GM23338 (cell line): ENCODE data around the gene YBX3.

Experiments
- CREB1 ChIP-seq: fragments of 250-450 bp; sonication (Bioruptor Pico); IDR thresholded peaks from 2 replicates; pipeline ENCODE4 v1.5.0; 2020; ENCODE audit warnings: low read depth, mild to moderate bottlenecking, moderate library complexity
- EZH2 ChIP-seq: fragments of 200-600 bp; sonication (generic); IDR thresholded peaks from one replicate; pipeline ENCODE4 v1.8.0; 2017; ENCODE audit warnings: antibody characterized with exemption, mild to moderate bottlenecking, low read depth; ENCODE audit not compliant: unreplicated experiment
- EZH2phosphoT487 ChIP-seq: fragments of 200-600 bp; sonication (generic); IDR thresholded peaks from one replicate; pipeline ENCODE4 v1.8.1; 2018; ENCODE audit warnings: antibody characterized with exemption; ENCODE audit not compliant: unreplicated experiment
- JUNB ChIP-seq: IDR thresholded peaks from one replicate; pipeline ENCODE4 v1.6.1; 2016; ENCODE audit warnings: antibody characterized with exemption; ENCODE audit not compliant: unreplicated experiment
- POLR2AphosphoS5 ChIP-seq: IDR thresholded peaks from 2 replicates; pipeline ENCODE4 v1.6.1; 2016; ENCODE audit warnings: antibody characterized with exemption, low read depth
- ZNF114 ChIP-seq: fragments of 250-450 bp; sonication (Bioruptor Pico); IDR thresholded peaks from 2 replicates; pipeline ENCODE4 v1.5.0; 2020; ENCODE audit warnings: mild to moderate bottlenecking, moderate library complexity
- TF ChIP-seq, protein P1 (sequence below), 2 experiments: fragments of 200-600 bp in 1 of 2; sonication (generic) in 1 of 2; conservative IDR thresholded peaks; 2 replicates each; pipeline versions ENCODE4 v1.5.1 to v1.6.1; 2016 to 2017; ENCODE audit warnings: antibody characterized with exemption in 2 of 2, low read depth in 2 of 2, mild to moderate bottlenecking in 2 of 2, moderate library complexity in 1 of 2
- TF ChIP-seq, protein P2 (sequence below): IDR thresholded peaks from one replicate; pipeline ENCODE4 v1.6.1; 2018; ENCODE audit warnings: antibody characterized with exemption; ENCODE audit not compliant: unreplicated experiment

DNA sequence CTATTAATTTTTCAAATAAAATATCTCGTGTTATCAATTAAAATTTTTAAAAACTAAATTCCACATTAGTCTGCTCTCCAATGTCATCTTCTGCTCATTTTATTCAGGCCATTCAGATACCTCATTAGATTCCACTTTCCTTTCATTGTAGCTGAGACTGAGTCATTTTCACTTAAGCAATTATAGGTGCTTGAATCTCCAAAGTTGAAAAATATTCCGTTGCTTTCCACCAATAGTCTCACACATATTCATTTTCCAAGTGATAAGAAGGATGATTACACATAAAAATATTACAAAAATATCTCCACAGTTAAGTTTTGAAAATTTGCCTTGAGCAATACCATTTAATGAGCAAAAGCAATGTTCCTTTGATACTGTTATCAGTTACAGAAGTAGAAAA lies 36.5 kb upstream of the YBX3 start:
- TF ChIP-seq ZNF114 (no peak), POLR2AphosphoS5 (no peak), EZH2phosphoT487 (no peak), CREB1 (CRISPR knock-in tag) (no peak), EZH2 (no peak), JUNB (no peak)
- TF ChIP-seq, protein P1, sequence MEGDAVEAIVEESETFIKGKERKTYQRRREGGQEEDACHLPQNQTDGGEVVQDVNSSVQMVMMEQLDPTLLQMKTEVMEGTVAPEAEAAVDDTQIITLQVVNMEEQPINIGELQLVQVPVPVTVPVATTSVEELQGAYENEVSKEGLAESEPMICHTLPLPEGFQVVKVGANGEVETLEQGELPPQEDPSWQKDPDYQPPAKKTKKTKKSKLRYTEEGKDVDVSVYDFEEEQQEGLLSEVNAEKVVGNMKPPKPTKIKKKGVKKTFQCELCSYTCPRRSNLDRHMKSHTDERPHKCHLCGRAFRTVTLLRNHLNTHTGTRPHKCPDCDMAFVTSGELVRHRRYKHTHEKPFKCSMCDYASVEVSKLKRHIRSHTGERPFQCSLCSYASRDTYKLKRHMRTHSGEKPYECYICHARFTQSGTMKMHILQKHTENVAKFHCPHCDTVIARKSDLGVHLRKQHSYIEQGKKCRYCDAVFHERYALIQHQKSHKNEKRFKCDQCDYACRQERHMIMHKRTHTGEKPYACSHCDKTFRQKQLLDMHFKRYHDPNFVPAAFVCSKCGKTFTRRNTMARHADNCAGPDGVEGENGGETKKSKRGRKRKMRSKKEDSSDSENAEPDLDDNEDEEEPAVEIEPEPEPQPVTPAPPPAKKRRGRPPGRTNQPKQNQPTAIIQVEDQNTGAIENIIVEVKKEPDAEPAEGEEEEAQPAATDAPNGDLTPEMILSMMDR (conservative IDR thresholded peaks at IDR 0.05; ENCODE audit: low read depth in 2 of 2), result no peak
- TF ChIP-seq, protein P2, sequence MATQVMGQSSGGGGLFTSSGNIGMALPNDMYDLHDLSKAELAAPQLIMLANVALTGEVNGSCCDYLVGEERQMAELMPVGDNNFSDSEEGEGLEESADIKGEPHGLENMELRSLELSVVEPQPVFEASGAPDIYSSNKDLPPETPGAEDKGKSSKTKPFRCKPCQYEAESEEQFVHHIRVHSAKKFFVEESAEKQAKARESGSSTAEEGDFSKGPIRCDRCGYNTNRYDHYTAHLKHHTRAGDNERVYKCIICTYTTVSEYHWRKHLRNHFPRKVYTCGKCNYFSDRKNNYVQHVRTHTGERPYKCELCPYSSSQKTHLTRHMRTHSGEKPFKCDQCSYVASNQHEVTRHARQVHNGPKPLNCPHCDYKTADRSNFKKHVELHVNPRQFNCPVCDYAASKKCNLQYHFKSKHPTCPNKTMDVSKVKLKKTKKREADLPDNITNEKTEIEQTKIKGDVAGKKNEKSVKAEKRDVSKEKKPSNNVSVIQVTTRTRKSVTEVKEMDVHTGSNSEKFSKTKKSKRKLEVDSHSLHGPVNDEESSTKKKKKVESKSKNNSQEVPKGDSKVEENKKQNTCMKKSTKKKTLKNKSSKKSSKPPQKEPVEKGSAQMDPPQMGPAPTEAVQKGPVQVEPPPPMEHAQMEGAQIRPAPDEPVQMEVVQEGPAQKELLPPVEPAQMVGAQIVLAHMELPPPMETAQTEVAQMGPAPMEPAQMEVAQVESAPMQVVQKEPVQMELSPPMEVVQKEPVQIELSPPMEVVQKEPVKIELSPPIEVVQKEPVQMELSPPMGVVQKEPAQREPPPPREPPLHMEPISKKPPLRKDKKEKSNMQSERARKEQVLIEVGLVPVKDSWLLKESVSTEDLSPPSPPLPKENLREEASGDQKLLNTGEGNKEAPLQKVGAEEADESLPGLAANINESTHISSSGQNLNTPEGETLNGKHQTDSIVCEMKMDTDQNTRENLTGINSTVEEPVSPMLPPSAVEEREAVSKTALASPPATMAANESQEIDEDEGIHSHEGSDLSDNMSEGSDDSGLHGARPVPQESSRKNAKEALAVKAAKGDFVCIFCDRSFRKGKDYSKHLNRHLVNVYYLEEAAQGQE, result no peak
